ENCODE data around the gene MROH9.
A peak's percentile ranks its signal among the peaks of the same experiment; 100 is the strongest.
"Not testable (repeated sequence)": the region's sequence is repeated elsewhere in the genome, so short reads cannot be mapped to it uniquely, and the experiment has no call there.

The MROH9 gene, protein sequence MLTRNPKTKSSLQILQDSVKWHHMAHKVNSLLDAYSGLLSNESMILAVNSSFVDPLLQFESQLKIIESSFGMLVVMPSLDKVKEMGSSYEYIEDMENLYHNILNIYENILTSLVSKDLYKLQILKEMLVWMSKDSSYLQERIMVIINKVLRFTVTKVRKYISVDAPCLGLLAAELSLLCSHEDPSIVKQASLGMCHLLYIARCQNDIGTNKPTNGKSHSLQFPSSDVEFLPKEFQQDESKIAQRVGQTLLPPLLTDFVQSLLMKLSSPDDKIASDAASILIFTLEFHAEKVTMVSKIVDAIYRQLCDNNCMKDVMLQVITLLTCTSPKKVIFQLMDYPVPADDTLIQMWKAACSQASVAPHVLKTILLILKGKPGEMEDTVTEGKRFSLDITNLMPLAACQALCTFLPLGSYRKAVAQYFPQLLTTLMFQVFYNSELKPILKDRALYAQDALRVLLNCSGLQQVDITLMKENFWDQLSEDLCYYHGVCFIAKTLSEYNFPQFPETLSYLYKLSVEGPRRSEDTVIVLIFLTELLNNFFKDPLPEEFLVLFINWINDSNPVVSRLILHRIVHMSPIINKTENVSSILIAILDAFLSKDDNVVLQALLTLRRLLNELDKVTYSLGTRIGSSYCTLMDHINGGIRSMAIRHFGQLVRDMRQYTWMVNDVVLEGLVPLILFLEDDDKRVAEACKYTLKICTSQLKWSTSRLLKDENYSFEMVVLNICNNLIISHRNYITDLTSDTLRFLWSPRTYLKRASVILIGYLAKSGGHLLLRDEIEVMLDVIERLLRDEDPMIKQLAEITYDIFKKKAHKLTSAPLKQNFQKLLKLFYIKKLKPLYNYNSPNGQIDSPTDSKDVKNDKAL

DNA sequence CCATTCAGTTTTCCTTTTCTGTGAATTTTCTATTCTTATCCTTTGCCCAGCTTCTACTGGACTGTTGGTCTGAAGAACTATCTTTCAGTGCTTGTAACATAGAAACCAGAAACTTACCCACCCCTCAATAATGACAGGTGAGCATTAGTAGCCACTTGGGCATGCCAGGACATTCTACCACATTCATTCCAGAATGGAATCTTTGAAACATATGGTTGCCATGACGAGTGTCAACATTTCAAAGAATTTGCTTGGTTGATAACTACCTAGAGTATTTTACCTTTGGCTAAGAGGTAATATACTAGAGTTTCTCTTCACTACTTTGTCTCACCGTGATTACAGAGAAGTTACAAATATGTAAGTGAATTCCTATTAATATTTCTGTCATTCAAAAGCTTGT is at the start of gene MROH9:
MROH9 (plus strand) TSS at position 304 of the 400 bp plus-strand sequence. CDS start 10,023 bp downstream, outside the sequence.
- DNase-seq = no peak
- in situ Hi-C loops (cut with HindIII; ENCODE audit: low pct_ligation_motif_present, low pct_unique_long_range_greater_than_20kb, low sequenced_read_pairs) = no loop called here

DNA sequence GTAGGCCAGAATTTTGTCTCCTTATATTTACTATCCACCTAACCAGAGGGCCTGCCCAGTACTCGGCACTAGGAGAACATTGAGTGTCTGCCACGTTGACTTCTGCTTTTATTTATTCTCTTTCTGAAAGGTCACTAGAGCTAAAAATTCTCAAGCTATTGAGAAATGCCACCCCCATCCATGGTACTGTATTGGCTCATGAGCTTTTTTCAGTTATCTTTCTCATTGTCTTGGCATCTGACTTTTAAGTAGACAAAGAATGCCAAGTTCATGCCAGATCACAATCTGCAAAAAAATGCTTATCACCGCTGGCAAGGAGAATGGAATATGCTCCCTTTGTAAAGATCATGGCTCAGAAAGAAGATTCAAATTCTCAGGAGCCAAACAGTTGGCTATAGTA is 49.8 kb upstream of the MROH9 start:
- no peak for DNase-seq

DNA sequence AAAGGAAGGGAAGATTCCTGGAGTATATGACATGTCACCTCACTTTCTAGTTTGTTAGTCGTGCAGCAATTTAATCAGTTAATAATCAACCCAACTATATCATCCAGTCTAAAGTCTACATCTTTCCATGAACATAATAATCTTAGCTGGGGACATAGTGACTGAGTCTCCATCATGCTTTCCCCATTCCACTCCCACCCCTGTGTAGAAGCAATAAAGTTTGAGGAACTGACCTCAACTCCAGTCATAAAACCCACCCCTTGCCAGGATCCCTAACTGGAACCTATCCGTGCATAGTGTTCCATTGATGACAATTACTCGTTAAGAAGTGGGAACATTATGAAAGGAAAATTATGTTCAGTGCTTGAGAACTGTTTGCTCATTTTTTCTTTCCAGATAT is 48.9 kb upstream of the MROH9 start:
- no peak for DNase-seq
- in situ Hi-C loops (cut with HindIII; ENCODE audit: low pct_ligation_motif_present, low pct_unique_long_range_greater_than_20kb, low sequenced_read_pairs) = no loop called here

More for the DNA sequence above, 49.8 kb upstream of the MROH9 start:
- in situ Hi-C loops (cut with HindIII; ENCODE audit: low pct_ligation_motif_present, low pct_unique_long_range_greater_than_20kb, low sequenced_read_pairs) = no loop called here

DNA sequence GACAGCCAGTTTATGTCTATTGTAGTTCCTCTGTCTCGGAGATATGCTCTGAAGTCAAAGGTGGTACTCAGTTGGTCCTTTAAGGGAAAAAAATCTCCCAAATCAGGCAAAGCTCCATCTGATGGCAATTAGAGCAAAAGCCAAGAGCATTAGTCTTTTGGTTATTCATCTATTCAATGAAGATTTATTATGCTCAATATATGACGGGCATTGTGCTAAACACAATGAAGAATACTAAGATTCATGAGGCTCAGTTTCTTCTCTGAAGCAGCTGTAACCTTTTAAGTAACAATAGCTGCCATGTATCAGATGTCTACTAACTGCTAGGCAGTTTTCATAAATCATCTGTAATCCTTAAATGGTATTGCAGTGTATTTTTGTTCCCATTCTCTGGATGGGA is 47.6 kb upstream of the MROH9 start:
- DNase-seq = no peak
- in situ Hi-C loops (cut with HindIII; ENCODE audit: low pct_ligation_motif_present, low pct_unique_long_range_greater_than_20kb, low sequenced_read_pairs) = no loop called here

DNA sequence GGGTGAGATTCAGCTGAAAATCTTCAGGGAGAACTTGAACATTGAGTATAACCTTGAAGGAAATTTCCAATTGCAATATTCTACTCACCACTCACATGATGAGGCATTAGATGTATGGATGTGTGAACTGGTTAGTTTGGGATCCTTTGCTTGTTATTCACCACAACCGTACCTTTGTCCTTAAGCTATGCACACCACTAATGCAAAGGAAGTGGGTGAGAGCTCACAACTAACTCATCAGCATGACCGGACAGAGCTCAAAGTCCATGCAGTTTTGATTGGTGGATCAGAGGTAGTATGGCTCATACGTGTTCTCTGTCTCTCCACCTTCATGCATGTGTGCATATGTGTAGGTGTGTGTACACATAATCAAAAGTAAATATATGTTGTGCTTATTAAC is 43.5 kb upstream of the MROH9 start:
- DNase-seq = no peak
- in situ Hi-C loops (cut with HindIII; ENCODE audit: low pct_ligation_motif_present, low pct_unique_long_range_greater_than_20kb, low sequenced_read_pairs) = no loop called here

DNA sequence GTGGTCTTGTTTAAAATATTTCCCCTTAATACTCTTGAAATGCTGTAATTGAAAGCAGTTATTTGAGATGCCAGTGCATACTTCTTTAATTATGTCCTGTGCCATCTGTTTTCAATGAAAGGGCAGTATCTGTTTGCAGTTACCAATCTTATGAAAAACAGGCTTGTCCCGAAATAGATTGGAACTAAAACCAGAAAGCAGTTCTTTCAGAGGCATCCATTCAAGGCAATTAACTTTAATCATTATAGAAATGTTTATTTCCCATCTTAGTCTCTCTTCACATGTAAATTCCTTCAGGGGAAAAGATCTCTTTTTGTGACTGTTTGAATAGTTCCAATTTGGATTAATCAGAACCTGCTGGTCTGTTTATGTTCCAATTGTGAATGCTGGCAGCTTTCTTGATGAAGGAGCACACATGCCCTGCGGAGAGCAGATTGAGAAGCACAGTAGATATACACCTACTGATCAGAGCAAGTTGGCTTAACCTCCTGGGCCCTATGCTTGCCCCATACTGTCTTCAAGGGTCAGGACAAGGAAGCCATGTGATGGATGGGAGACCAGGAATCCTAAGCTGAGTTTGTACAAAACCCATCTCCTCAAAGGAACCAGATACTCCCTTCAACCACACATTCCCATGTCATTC is 41.6 kb upstream of the MROH9 start:
- in situ Hi-C loops (cut with HindIII; ENCODE audit: low pct_ligation_motif_present, low pct_unique_long_range_greater_than_20kb, low sequenced_read_pairs) = no loop called here
- no peak for DNase-seq

DNA sequence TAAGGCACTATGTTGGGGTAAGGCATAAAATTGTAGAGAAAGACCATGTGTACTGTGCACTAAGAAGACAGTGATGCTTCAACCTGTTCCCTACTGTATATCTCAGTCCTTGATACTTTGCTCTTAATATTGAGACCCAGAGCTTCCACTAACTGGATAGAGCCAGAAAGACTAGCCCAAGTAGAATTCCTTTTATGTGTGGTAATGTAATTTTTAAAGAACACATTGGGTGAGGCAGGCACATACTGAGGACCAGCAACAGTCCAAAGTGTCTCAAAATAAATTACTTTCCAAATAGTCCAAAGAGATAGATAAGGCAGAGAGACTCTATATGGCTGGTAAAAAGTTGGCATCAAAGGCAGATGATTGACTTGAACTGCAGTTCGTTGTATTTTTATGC is 31.4 kb upstream of the MROH9 start:
- in situ Hi-C loops (cut with HindIII; ENCODE audit: low pct_ligation_motif_present, low pct_unique_long_range_greater_than_20kb, low sequenced_read_pairs) = no loop called here
- no peak for DNase-seq

DNA sequence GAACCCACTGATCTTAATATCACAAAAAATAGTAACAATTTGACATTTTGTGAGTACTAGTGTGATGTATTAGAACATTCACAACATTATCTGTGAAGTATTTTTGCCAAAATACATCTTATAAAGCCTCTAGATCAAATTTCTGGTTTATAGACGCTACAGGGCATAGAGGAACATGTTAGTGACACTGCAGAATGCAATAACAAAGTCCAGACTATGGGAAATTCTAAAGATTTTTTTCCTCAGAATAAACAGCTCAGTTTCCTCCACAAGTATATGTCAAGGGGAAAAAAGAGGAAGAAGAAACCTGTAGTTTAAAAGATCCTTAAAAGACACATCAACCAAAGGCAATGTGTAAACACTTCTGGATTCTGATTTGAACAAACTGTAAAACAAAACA is 26.4 kb upstream of the MROH9 start:
- DNase-seq = no peak
- in situ Hi-C loops (cut with HindIII; ENCODE audit: low pct_ligation_motif_present, low pct_unique_long_range_greater_than_20kb, low sequenced_read_pairs) = no loop called here

DNA sequence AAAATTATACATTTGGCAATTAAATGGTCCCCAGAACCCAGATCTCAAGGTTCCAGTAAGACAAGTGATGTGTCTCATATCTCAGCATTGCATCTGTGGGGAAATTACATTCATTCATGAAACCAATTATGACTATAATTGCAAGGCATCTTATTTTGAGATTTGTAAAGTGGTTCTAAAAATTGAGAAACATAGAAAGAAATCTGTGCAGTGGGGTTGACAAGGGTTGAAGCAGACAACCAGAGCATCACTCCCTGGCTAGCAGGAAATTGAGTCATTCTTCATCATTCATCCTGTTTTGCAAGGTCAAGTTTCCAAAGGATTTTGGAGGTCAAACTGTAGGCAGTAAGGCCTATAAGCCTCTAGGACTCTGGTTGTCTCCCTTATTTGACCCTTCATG is 25.1 kb upstream of the MROH9 start:
- in situ Hi-C loops (cut with HindIII; ENCODE audit: low pct_ligation_motif_present, low pct_unique_long_range_greater_than_20kb, low sequenced_read_pairs) = no loop called here
- DNase-seq = no peak

DNA sequence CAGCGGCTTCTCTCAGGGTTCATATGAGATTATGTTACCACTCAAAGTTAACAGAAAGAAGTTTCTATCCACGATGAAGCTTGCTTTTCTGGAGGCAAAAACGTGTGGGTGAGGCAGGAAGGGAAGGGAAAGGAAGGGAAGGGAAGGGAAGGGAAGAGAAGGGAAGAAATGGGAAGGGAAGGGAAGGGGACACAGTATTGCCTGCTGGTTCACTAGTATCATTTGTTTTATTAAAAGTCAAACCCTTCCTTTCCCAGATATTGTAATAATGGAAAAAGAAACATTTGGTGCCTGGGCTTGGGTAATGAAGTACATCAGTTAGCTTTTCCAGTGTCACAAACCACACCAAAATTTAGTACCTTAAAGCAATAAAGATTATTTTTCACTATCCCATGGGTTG is 18.0 kb upstream of the MROH9 start:
- in situ Hi-C loops (cut with HindIII; ENCODE audit: low pct_ligation_motif_present, low pct_unique_long_range_greater_than_20kb, low sequenced_read_pairs) = no loop called here
- no peak for DNase-seq

DNA sequence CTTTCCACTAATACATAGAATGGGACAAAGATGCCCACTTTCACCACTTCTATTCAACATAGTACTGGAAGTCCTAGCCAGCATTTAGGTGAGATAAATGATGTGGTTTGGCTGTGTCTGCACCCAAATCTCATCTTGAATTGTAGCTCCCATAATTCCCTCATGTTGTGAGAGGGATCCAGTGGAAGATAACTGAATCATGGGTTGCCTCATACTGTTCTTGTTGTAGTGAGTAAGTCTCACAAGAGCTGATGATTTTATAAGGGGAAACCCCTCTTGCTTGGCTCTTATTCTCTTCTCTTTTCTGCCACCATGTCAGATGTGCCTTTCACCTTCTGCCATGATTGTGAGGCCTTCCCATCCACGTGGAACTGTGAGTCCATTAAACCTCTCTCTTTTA is 10.7 kb upstream of the MROH9 start:
- DNase-seq; in situ Hi-C loops (cut with HindIII; ENCODE audit: low pct_ligation_motif_present, low pct_unique_long_range_greater_than_20kb, low sequenced_read_pairs): not testable (repeated sequence)

DNA sequence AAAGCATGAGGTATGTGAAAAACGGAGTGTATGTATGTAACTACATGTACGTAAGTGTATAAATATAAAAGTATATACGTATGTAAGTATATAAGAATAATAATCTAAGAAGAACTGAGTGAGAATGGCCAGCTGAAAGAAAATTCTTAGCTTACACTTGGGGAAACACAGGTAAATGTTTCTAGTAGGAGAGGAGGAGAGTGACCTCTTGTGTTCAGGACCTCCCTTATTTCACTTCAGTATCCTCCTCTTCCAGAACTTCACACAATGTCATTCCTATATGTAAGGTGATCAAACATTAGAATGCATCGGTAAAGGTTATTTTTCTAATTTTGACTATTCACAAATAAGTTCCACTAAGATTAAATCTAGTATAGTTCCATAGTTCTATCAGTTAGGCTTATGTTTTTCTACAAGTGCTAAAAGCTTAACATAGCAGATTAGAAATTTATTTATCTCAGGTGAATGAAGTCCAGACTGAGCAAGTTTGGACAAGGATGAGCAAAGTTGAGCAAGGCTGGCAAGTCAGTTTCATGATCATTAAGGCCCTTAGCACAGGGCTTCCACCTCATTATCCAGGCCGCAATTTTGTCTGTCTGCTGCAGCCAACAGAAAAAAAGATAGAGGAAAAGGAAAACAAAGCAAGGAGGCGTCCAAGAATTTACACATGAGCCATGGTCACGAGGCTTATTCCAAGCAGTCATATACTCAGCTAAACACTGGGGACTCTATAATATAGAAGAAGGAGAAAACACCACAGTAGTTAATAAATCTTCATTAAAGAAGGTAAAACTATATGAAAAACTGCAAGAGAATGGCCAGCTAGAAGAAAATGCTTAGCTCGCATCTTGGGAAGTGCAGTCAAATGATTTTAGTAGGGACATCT is 7.1 kb upstream of the MROH9 start:
- no peak for DNase-seq
- in situ Hi-C loops (cut with HindIII; ENCODE audit: low pct_ligation_motif_present, low pct_unique_long_range_greater_than_20kb, low sequenced_read_pairs) = no loop called here

DNA sequence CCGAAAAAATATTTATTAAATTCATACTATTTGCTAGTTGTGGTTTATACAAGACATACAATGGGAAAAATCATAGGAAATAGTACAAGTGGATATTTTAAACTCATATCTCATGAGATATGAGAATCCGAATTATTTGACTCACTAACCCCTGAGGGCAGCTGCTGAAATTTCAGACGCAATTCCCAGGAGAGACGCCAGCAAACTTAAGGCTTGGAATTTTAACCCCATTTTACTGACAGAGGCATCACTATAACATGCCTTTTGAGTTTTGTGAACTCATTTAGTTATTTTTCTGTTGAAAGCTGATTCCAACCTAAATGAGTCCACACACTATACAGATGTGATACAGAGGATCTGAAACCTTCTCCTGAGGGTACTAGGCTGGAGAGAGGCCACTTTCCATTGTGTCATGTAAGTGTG is 5.9 kb upstream of the MROH9 start:
- in situ Hi-C loops (cut with HindIII; ENCODE audit: low pct_ligation_motif_present, low pct_unique_long_range_greater_than_20kb, low sequenced_read_pairs) = no loop called here
- no peak for DNase-seq

DNA sequence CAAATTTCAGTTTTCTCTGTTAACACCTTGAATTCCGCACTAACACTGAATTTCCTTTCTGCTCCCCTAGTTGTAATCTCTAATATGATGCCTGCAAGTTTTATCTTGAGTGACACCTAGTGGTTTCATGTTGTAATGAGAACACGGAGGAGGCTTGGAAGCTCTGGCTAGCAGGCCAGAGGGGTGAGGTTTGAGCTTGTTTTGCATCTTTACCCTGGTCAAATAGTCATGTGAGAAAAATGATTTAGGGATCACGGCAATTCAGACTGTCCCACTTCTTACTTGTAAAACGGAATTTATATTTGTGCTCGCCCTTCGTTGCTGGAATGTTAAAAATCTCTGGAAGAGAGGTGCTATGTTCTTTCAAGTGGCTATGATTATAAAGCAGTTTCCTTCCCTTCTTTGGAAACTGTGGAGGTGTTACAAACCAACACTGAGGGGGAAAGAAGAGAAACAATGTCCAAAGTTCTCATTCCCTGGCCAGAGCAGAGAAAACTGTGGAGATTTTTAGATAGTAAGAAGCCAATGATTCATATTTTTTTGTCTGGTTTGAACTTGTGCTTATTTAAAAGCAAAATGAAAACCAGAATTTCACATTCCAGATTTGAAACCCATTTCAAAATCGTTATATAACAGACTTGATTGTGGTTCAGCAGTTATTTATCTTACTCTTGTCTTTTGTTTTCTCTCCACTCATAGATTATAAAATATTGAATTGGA is 5.3 kb upstream of the MROH9 start:
- in situ Hi-C loops (cut with HindIII; ENCODE audit: low pct_ligation_motif_present, low pct_unique_long_range_greater_than_20kb, low sequenced_read_pairs) = no loop called here
- peak; percentile 63 for DNase-seq

DNA sequence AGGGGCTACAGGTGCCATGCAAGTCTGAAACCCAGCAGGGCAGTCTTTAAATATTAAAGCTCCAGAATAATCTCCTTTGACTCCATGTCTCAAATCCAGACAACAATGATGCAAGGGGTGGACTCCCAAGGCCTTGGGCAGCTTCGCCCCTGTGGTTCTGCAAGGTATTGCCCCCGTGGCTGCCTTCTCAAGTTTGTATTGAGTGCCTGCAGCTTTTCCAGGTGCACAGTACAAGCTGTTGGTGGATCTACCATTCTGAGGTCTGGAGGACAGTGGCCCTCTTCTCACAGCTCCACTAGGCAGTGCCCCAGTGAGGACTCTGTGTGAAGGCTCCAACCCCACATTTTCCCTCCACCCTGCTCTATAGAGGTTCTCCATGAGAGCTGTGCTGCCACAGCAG is 3.7 kb upstream of the MROH9 start:
- in situ Hi-C loops (cut with HindIII; ENCODE audit: low pct_ligation_motif_present, low pct_unique_long_range_greater_than_20kb, low sequenced_read_pairs) = no loop called here
- DNase-seq = no peak

DNA sequence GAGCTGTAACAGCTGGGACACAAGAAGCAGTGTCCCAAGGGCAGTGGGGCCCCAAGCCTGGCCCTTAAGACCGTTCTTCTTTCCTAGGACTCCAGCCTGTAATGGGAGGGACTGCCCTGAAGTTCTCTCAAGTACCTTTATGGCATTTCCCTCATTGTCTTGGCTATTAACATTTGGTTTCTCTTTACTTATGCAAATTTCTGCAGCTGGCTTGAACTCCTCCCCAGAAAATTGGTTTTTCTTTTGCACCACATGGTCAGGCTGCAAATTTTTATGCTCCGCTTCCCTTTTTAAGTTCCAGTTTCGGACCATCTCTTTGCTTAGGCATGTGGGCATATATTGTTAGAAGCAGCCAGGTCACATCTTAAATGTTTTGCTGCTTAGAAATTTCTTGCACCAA is 3.1 kb upstream of the MROH9 start:
- DNase-seq = no peak
- in situ Hi-C loops (cut with HindIII; ENCODE audit: low pct_ligation_motif_present, low pct_unique_long_range_greater_than_20kb, low sequenced_read_pairs) = no loop called here

DNA sequence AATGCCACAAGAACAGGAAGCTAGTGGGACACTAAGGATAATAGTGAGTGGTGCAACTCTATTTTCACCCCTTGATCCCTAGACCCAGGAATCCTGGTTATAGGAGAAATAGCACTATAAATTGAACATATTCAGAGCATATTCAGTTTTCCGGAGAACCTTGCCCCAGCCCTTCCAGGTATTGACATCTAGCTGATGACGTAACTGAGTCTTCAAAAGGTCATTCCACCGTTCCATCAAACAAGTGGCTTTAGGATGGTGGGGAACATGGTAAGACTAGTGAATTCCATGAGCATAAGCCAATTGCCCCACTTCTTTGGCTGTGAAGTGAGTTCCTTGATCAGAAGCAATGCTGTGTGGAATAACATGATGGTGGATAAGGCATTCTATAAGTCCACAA is 2.9 kb downstream of the MROH9 start:
- DNase-seq = no peak
- in situ Hi-C loops (cut with HindIII; ENCODE audit: low pct_ligation_motif_present, low pct_unique_long_range_greater_than_20kb, low sequenced_read_pairs) = no loop called here

DNA sequence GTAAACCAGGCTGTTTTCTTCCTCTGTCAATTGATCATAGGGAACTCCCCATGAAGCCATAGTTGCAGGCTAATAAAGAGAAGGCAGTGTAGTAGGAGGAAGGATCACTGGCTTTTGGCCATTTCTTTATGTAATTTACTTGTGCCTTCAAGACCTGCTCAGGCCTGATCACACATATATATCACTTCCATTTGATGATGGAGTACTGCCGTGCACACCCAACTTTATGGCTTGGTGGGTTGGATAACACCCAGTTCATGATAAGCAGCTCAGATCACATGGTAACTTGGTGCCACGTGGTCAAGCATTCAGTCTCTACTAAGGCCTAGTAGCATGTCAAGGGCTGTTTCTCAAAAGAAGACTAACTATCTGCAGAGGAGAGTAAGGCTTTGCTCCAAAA is 4.1 kb downstream of the MROH9 start:
- DNase-seq = no peak
- in situ Hi-C loops (cut with HindIII; ENCODE audit: low pct_ligation_motif_present, low pct_unique_long_range_greater_than_20kb, low sequenced_read_pairs) = no loop called here

Data from ACHN (cell line).